Naive thymus-derived CD4-positive, alpha-beta T cell (primary cell): ENCODE measurements around the gene CCDC169. TPM values are rescaled to one million over a fixed set of nuclear protein-coding genes. Genes with fewer than 3 reads are reported as not detected.
A peak's percentile ranks its signal among the peaks of the same experiment; 100 is the strongest.
"Not testable (repeated sequence)": the region's sequence is repeated elsewhere in the genome, so short reads cannot be mapped to it uniquely, and the experiment has no call there.

Source experiments
- ATAC-seq: fragments of 150-1000 bp; cut with Tn5 transposase; 2 replicates; pipeline ENCODE4 v1.10.0; 2021; ENCODE audit warnings: mild to moderate bottlenecking, moderate library complexity
- CTCF ChIA-PET: fragments of 350-600 bp; sonication (Branson Sonifier 250); formaldehyde crosslinking; loops from one replicate; lab custom pipeline; 2021; ENCODE audit warnings: antibody characterized with exemption; lab: Charles Lee
- POLR2A ChIA-PET: fragments of 350-600 bp; sonication (Branson Sonifier 250); formaldehyde crosslinking; loops from one replicate; lab custom pipeline; 2021; ENCODE audit warnings: antibody characterized with exemption, inconsistent platforms; lab: Charles Lee
- DNase-seq, 9 donors: peaks; one replicate each; pipeline versions ENCODE4 v3.0.0 to v3.0.0-alpha.2; 2020 to 2022; ENCODE audit warnings: mixed read lengths in 1 of 9
- H3K27ac ChIP-seq: one replicate; pipeline ENCODE4 v1.7.0; 2013; ENCODE audit warnings: mild to moderate bottlenecking, low read depth, low read length, moderate library complexity
- H3K27me3 ChIP-seq, 2 donors: one replicate each; pipeline ENCODE4 v1.7.0; 2013; ENCODE audit warnings: low read length in 2 of 2, mild to moderate bottlenecking in 2 of 2, moderate library complexity in 2 of 2; ENCODE audit not compliant: control insufficient read depth in 2 of 2, insufficient read depth in 2 of 2
- H3K36me3 ChIP-seq, 3 experiments: 1 replicate in 2 of 3; 2 replicates in 1 of 3; pipeline ENCODE4 v1.7.0; 2013; ENCODE audit warnings: low read length in 3 of 3, mild to moderate bottlenecking in 3 of 3, moderate library complexity in 1 of 3; ENCODE audit not compliant: insufficient read depth in 3 of 3, control insufficient read depth in 2 of 3
- H3K4me1 ChIP-seq, 2 donors: one replicate each; pipeline ENCODE4 v1.7.0; 2013; ENCODE audit warnings: low read length in 2 of 2, mild to moderate bottlenecking in 2 of 2, moderate library complexity in 1 of 2; ENCODE audit not compliant: control insufficient read depth in 2 of 2, insufficient read depth in 2 of 2
- H3K4me3 ChIP-seq: 2 replicates; pipeline ENCODE4 v1.7.0; 2013; ENCODE audit warnings: mild to moderate bottlenecking, low read length
- H3K9me3 ChIP-seq, 3 experiments: 1 replicate in 2 of 3; 2 replicates in 1 of 3; pipeline ENCODE4 v1.7.0; 2013; ENCODE audit warnings: low read length in 3 of 3; ENCODE audit not compliant: control insufficient read depth in 2 of 3
- H3K27ac Mint-ChIP-seq, 9 donors: one replicate each; pipeline ENCODE4 v1.8.0; 2020 to 2022; ENCODE audit warnings: mixed read lengths in 9 of 9, mild to moderate bottlenecking in 8 of 9, moderate library complexity in 5 of 9, inconsistent platforms in 2 of 9
- H3K27me3 Mint-ChIP-seq, 5 donors: one replicate each; pipeline ENCODE4 v1.8.0; 2021 to 2022; ENCODE audit warnings: mixed read lengths in 5 of 5, mild to moderate bottlenecking in 1 of 5
- H3K36me3 Mint-ChIP-seq, 5 donors: one replicate each; pipeline ENCODE4 v1.8.0; 2020 to 2022; ENCODE audit warnings: mixed read lengths in 5 of 5, mild to moderate bottlenecking in 3 of 5, inconsistent platforms in 1 of 5
- H3K4me1 Mint-ChIP-seq, 7 donors: one replicate each; pipeline ENCODE4 v1.8.0; 2020 to 2022; ENCODE audit warnings: mixed read lengths in 7 of 7, mild to moderate bottlenecking in 3 of 7, inconsistent platforms in 1 of 7
- H3K4me3 Mint-ChIP-seq, 10 donors: one replicate each; pipeline ENCODE4 v1.8.0; 2020 to 2022; ENCODE audit warnings: mild to moderate bottlenecking in 10 of 10, mixed read lengths in 10 of 10, moderate library complexity in 6 of 10, inconsistent platforms in 2 of 10
- H3K9me3 Mint-ChIP-seq, 11 donors: one replicate each; pipeline ENCODE4 v1.8.0; 2020 to 2022; ENCODE audit warnings: mixed read lengths in 11 of 11, mild to moderate bottlenecking in 4 of 11, inconsistent platforms in 1 of 11, moderate library complexity in 1 of 11
- intact Hi-C, 2 donors: fragments of 100-400 bp; cut with micrococcal nuclease; formaldehyde crosslinking; loops; one replicate each; pipeline ENCODE4 v1.15.1; 2023
- polyA plus RNA-seq, 2 donors: library from polyadenylated mRNA; unstranded; fragments of 300-500 nt; fragmentation: Illumina TruSeq; gene quantifications; one replicate each; pipeline ENCODE4 v1.2.3, GENCODE V29; 2021
- total RNA-seq, 6 experiments: library from RNA in 5 of 6; stranded (reverse) in 5 of 6; gene quantifications; 1 replicate in 5 of 6; 2 replicates in 1 of 6; pipeline ENCODE4 v1.2.3 and lab custom pipeline; 2021 to 2026

Gene CCDC169
- total and polyA plus RNA-seq, 7 experiments from 2014 or later, result 0.41 to 0.42 TPM; not detected in 5

DNA sequence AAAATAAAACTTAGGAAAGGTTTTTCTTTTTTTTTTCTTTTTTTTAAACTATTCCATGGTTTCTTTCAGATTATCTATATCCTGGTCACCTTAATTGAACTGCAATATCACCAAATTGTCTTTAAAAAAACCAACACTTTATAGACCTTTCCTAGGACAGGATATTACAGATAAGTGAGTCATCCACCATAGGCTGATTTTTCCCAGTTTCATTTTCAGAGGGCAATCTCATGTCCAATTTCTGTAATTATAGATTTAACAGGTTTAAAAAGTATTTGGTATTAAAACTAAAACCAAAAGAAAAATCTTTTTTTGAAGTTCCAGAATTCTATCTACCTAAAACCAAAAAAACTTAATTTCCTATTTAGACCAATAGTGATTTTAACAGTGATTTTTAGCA, 35.4 kb upstream of the CCDC169 start:
- CTCF ChIA-PET, result no interaction called here
- no peak for DNase-seq

GRCh38 chr13:36332255-36332654, 34.6 kb upstream of the CCDC169 start:
- peaks cover 23 to 50% (median 36%) of the 10 kb centered on the region in 7 donors for H3K4me1 Mint-ChIP-seq
- H3K4me3 ChIP-seq, H3K27ac Mint-ChIP-seq, H3K9me3 Mint-ChIP-seq, POLR2A ChIA-PET, H3K4me3 Mint-ChIP-seq, CTCF ChIA-PET, intact Hi-C loops, ATAC-seq, H3K27me3 Mint-ChIP-seq, H3K27me3 ChIP-seq, H3K27ac ChIP-seq, DNase-seq, H3K9me3 ChIP-seq, H3K4me1 ChIP-seq: not testable (repeated sequence)
- peaks cover 0 to 23% (median 9%) of the 10 kb centered on the region in 3 experiments for H3K36me3 ChIP-seq
- peaks cover 5 to 52% (median 41%) of the 10 kb centered on the region in 5 donors for H3K36me3 Mint-ChIP-seq

More for the DNA sequence above, 35.4 kb upstream of the CCDC169 start:
- no peaks in the 10 kb centered on the region for H3K27me3 ChIP-seq
- no peak overlapping the region for H3K4me3 ChIP-seq
- H3K4me1 ChIP-seq, result no peaks in the 10 kb centered on the region
- peaks cover 5 to 49% (median 38%) of the 10 kb centered on the region in 5 donors for H3K36me3 Mint-ChIP-seq
- no peaks in the 10 kb centered on the region for H3K27me3 Mint-ChIP-seq
- H3K9me3 ChIP-seq, result no peaks in the 10 kb centered on the region
- H3K4me1 Mint-ChIP-seq, result peaks cover 23 to 57% (median 40%) of the 10 kb centered on the region in 7 donors
- peaks cover 0 to 2% (median 0%) of the 10 kb centered on the region in 11 donors for H3K9me3 Mint-ChIP-seq
- intact Hi-C loops, result no loop called here
- POLR2A ChIA-PET, result no interaction called here
- ATAC-seq, result no peak
- peaks cover 0 to 20% (median 9%) of the 10 kb centered on the region in 3 experiments for H3K36me3 ChIP-seq
- no peak overlapping the region for H3K27ac ChIP-seq
- H3K27ac Mint-ChIP-seq, result no peak overlapping the region
- H3K4me3 Mint-ChIP-seq, result no peak overlapping the region

DNA sequence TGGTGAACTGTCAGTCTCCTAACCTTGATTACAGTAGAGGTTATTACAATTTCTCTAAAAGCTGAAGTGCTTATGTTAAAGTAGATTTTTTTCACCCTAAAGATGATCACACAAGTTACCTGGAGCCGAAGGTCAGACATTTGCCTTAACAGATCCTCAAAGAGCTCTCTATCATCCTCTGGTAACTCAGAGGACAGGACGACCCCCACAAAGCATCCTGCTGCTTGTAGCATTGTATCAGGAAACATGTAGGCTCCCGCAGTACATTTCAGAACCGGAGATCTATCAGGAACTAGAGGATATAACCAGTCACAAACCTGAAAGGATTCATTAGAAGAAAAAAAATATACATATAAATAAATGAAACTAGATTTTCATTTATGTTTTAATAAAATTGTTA, 33.7 kb upstream of the CCDC169 start:
- ChIA-PET POLR2A (no interaction called here), CTCF (interaction anchor here (1.2 kb wide), 1 partner anchor 12 kb away, joined by 3 read pairs; no protein-coding TSS in a partner anchor)
- Mint-ChIP-seq H3K36me3 (peaks cover 5 to 56% (median 39%) of the 10 kb centered on the region in 5 donors), H3K27ac (peak overlapping the region in 1 of 9 donors; percentile 27), H3K4me1 (peaks cover 15 to 40% (median 27%) of the 10 kb centered on the region in 7 donors), H3K27me3 (no peaks in the 10 kb centered on the region), H3K4me3 (no peak overlapping the region), H3K9me3 (peaks cover 0 to 2% (median 0%) of the 10 kb centered on the region in 11 donors)
- H3K27me3 ChIP-seq, result no peaks in the 10 kb centered on the region
- ATAC-seq (no peak), DNase-seq (no peak)
- intact Hi-C loops, result no loop called here
- no peaks in the 10 kb centered on the region for H3K9me3 ChIP-seq
- no peak overlapping the region for H3K4me3 ChIP-seq
- no peak overlapping the region for H3K27ac ChIP-seq
- peaks cover 0 to 28% (median 9%) of the 10 kb centered on the region in 3 experiments for H3K36me3 ChIP-seq
- H3K4me1 ChIP-seq, result no peaks in the 10 kb centered on the region

DNA sequence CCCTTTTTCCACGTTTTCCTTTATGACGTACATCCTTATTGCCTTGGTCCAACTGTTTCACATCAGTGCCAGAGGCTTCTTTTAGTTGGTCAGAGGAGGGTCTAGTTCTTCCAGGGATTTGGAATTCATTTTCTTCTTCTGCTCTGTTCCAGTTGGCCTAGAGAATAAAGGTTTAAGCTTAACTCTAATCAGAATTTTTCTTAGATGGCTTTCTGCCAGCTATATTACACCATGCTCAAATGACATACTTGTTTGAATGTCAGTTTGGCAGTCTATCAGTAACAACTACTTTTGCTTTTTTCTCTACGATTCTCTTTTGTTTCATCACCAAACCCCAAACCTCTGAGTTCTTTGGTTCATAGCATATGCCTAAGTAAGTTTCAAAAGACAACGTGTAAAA, 31.7 kb upstream of the CCDC169 start:
- H3K4me3 ChIP-seq, result no peak overlapping the region
- no peak for ATAC-seq
- no peaks in the 10 kb centered on the region for H3K4me1 ChIP-seq
- peaks cover 11 to 24% (median 17%) of the 10 kb centered on the region in 7 donors for H3K4me1 Mint-ChIP-seq
- no peak overlapping the region for H3K27ac Mint-ChIP-seq
- ChIA-PET CTCF (no interaction called here), POLR2A (interaction anchor here (0.5 kb wide), 1 partner anchor 30 kb away, joined by 3 read pairs; no protein-coding TSS in a partner anchor)
- peaks cover 0 to 2% (median 0%) of the 10 kb centered on the region in 11 donors for H3K9me3 Mint-ChIP-seq
- H3K27me3 Mint-ChIP-seq, result no peaks in the 10 kb centered on the region
- H3K9me3 ChIP-seq, result no peaks in the 10 kb centered on the region
- no peak overlapping the region for H3K27ac ChIP-seq
- no peak for DNase-seq
- peaks cover 0 to 41% (median 5%) of the 10 kb centered on the region in 3 experiments for H3K36me3 ChIP-seq
- H3K27me3 ChIP-seq, result no peaks in the 10 kb centered on the region
- peaks cover 9 to 59% (median 42%) of the 10 kb centered on the region in 5 donors for H3K36me3 Mint-ChIP-seq
- H3K4me3 Mint-ChIP-seq, result no peak overlapping the region
- intact Hi-C loops, result no loop called here

- Mint-ChIP-seq H3K27ac (no peak overlapping the region), H3K4me1 (peaks cover 8 to 19% (median 12%) of the 10 kb centered on the region in 7 donors), H3K36me3 (peaks cover 10 to 61% (median 44%) of the 10 kb centered on the region in 5 donors), H3K27me3 (no peaks in the 10 kb centered on the region), H3K4me3 (no peak overlapping the region), H3K9me3 (peaks cover 0 to 2% (median 0%) of the 10 kb centered on the region in 11 donors)
- H3K27ac ChIP-seq, result no peak overlapping the region
- intact Hi-C loops, result no loop called here
- no peaks in the 10 kb centered on the region for H3K27me3 ChIP-seq
- ChIA-PET POLR2A (no interaction called here), CTCF (no interaction called here)
- H3K36me3 ChIP-seq, result peaks cover 0 to 46% (median 5%) of the 10 kb centered on the region in 3 experiments
- DNase-seq (no peak), ATAC-seq (no peak)
- H3K4me1 ChIP-seq, result no peaks in the 10 kb centered on the region
- no peaks in the 10 kb centered on the region for H3K9me3 ChIP-seq
- H3K4me3 ChIP-seq, result no peak overlapping the region
Measured at GRCh38 chr13:36328821-36329220, 31.2 kb upstream of the CCDC169 start.

DNA sequence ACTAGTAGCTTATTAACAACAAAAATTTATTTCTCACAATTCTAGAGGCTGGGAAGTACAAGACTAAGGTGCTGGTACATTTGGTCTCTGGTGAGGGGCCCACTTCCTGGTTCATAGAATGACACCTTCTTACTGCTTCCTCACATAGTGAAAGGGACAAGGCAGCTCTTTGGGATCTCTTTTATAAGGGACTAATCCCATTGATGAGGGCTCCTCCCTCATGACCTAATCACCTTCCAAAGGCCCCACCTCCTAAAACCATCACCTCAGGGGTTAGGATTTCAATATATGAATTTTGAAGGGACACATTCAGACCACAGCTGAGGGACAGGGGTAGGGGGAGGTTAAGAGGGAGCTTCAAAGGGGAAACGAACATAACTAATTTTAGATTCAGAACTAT, 28.3 kb upstream of the CCDC169 start:
- Mint-ChIP-seq H3K27ac (no peak overlapping the region), H3K27me3 (no peaks in the 10 kb centered on the region), H3K9me3 (no peaks in the 10 kb centered on the region), H3K4me1 (peaks cover 3 to 6% (median 4%) of the 10 kb centered on the region in 7 donors), H3K36me3 (peaks cover 11 to 66% (median 47%) of the 10 kb centered on the region in 5 donors), H3K4me3 (no peak overlapping the region)
- H3K4me3 ChIP-seq, result no peak overlapping the region
- no peaks in the 10 kb centered on the region for H3K4me1 ChIP-seq
- H3K27ac ChIP-seq, result no peak overlapping the region
- ChIA-PET CTCF (no interaction called here), POLR2A (no interaction called here)
- H3K9me3 ChIP-seq, result no peaks in the 10 kb centered on the region
- ATAC-seq (no peak), DNase-seq (no peak)
- H3K27me3 ChIP-seq, result no peaks in the 10 kb centered on the region
- H3K36me3 ChIP-seq, result peaks cover 0 to 56% (median 5%) of the 10 kb centered on the region in 3 experiments
- intact Hi-C loops, result no loop called here

DNA sequence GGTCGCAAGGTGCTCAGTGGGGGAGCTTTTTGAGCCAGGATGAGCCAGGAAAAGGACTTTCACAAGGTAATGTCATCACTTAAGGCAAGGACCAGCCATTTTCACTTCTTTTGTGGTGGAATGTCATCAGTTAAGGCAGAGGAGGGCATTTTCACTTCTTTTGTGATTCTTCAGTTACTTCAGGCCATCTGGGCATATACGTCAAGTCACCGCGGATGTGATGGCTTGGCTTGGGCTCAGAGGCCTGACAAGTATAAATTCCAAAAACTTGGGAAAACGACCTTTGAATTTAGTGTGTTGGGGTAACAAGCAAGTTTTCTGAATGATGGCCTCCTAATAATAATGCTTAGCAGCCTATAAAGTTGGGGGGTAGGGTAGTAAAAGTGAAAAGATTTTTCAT, 27.3 kb upstream of the CCDC169 start:
- H3K27me3 Mint-ChIP-seq, POLR2A ChIA-PET, H3K4me3 Mint-ChIP-seq, intact Hi-C loops, H3K9me3 Mint-ChIP-seq, H3K27ac ChIP-seq, H3K9me3 ChIP-seq, H3K4me1 ChIP-seq, DNase-seq, CTCF ChIA-PET, H3K27me3 ChIP-seq, H3K4me3 ChIP-seq, H3K27ac Mint-ChIP-seq, ATAC-seq: not testable (repeated sequence)
- H3K4me1 Mint-ChIP-seq, result peaks cover 0 to 13% (median 2%) of the 10 kb centered on the region in 7 donors
- peaks cover 0 to 45% (median 5%) of the 10 kb centered on the region in 3 experiments for H3K36me3 ChIP-seq
- H3K36me3 Mint-ChIP-seq, result peaks cover 16 to 66% (median 44%) of the 10 kb centered on the region in 5 donors
